Tibial nerve (tissue), 4 donors: ENCODE results near the gene FAM180A. TPM values are rescaled to one million over a fixed set of nuclear protein-coding genes. Genes with fewer than 3 reads are reported as not detected.
"Not testable (repeated sequence)": the region's sequence is repeated elsewhere in the genome, so short reads cannot be mapped to it uniquely, and the experiment has no call there.

Experiments used
- DNase-seq, 2 donors: peaks; one replicate each; pipeline ENCODE4 v3.0.0-alpha.2; 2019; ENCODE audit warnings: low spot score in 2 of 2
- H3K27ac ChIP-seq, 4 donors: fragments of 200-600 bp; sonication (generic) in 3 of 4; one replicate each; pipeline ENCODE4 v1.5.1; 2017 to 2019; ENCODE audit warnings: mild to moderate bottlenecking in 1 of 4
- H3K27me3 ChIP-seq, 2 donors: fragments of 200-600 bp; sonication (generic) in 1 of 2; one replicate each; pipeline versions ENCODE4 v1.5.1 to v1.6.0; 2017 to 2019
- H3K36me3 ChIP-seq, 3 donors: fragments of 200-600 bp; sonication (generic); one replicate each; pipeline ENCODE4 v1.5.1; 2018 to 2019
- H3K4me1 ChIP-seq, 4 donors: fragments of 200-600 bp; sonication (generic) in 3 of 4; one replicate each; pipeline ENCODE4 v1.5.1; 2017 to 2019
- H3K4me3 ChIP-seq, 4 donors: fragments of 200-600 bp; sonication (generic) in 3 of 4; one replicate each; pipeline ENCODE4 v1.5.1; 2017 to 2019; ENCODE audit warnings: mild to moderate bottlenecking in 1 of 4, moderate library complexity in 1 of 4
- H3K9me3 ChIP-seq, 4 donors: fragments of 200-600 bp; sonication (generic) in 3 of 4; one replicate each; pipeline ENCODE4 v1.5.1; 2017 to 2019
- CTCF ChIP-seq, 5 experiments: fragments of 200-600 bp in 3 of 5; fragments of 450-650 bp in 2 of 5; sonication (generic) in 3 of 5; IDR thresholded peaks; one replicate each; pipeline ENCODE4 v1.5.1; 2016 to 2019; ENCODE audit warnings: antibody characterized with exemption in 5 of 5, mild to moderate bottlenecking in 3 of 5, moderate library complexity in 2 of 5
- EP300 ChIP-seq, 2 donors: sonication (generic); formaldehyde crosslinking; IDR thresholded peaks; one replicate each; pipeline ENCODE4 v1.6.1; 2017; ENCODE audit warnings: antibody characterized with exemption in 2 of 2, mild to moderate bottlenecking in 1 of 2
- POLR2A ChIP-seq, 2 donors: fragments of 450-650 bp; IDR thresholded peaks; one replicate each; pipeline ENCODE4 v1.6.1; 2017; ENCODE audit warnings: antibody characterized with exemption in 2 of 2, mild to moderate bottlenecking in 2 of 2, moderate library complexity in 2 of 2
- WGBS, 2 donors: methylation state at CpG; one replicate each; pipeline ENCODE4 v1.1.5; 2018; 5-methylcytosine and 5-hydroxymethylcytosine counted together
- total RNA-seq, 4 donors: library from RNA; depleted of rRNA; stranded (reverse); fragments of >200 nt; gene quantifications; one replicate each; pipeline ENCODE4 v1.1.0, GENCODE V29; 2016

The FAM180A gene
- total RNA-seq, 4 donors from 2014 or later = 2.1 to 7.7 (median 3.7) TPM

DNA sequence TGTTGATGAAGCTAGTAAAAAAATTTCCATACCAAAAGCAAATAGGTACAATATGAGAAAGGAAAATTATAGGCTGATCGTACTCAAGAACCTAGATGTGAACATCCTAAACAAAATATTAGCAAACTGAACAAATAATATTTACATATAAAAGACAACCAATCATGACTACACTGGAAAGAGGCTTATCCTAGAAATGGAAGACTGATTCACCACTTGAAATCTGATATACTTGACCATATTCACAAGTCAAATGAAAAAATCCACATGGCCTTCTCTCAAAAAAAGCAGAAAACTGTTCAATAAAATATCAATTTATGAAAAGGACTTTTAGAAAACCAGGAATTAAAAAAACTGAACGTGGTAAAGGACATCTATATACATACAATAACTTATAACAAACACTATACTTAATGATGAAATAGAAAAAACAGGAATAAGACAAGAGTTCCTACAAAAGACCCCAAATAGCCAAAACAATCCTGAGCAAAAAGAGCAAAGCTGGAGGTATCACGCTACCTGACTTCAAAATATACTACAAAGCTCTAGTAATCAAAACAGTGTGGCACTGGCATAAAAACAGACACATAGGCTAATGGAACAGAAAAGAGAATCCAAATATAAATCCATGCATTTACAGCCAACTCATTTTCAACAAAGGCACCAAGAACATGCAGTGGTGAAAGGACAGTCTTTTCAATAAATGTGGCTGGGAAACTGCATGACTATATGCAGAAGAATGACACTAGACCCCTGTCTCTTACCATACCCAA is 29.2 kb upstream of the FAM180A start:
- WGBS, 2 donors = 77 to 82% methylated on average over 3 of the region's 3 CpGs
- Histone ChIP-seq H3K9me3 (peaks cover 0 to 10% (median 0%) of the 10 kb centered on the region in 4 donors), H3K36me3 (no peaks in the 10 kb centered on the region), H3K27ac (no peak overlapping the region), H3K4me3 (no peak overlapping the region), H3K27me3 (no peaks in the 10 kb centered on the region), H3K4me1 (no peaks in the 10 kb centered on the region)
- TF ChIP-seq EP300 (IDR thresholded peaks at IDR 0.05) (no peak), CTCF (IDR thresholded peaks at IDR 0.05) (no peak), POLR2A (IDR thresholded peaks at IDR 0.05) (no peak)
- no peak for DNase-seq

- H3K4me3 ChIP-seq, H3K9me3 ChIP-seq, H3K4me1 ChIP-seq, DNase-seq, H3K27me3 ChIP-seq, H3K36me3 ChIP-seq, H3K27ac ChIP-seq: not testable (repeated sequence)
- WGBS, 2 donors = 94 to 95% methylated on average over 8 of the region's 8 CpGs
These were observed 27.3 kb upstream of the FAM180A start for GRCh38 chr7:135775915-135776314.

GRCh38 chr7:135775230-135775629 is 26.6 kb upstream of the FAM180A start:
- Histone ChIP-seq H3K36me3 (no peaks in the 10 kb centered on the region), H3K27ac (no peak overlapping the region), H3K27me3 (no peaks in the 10 kb centered on the region), H3K9me3 (peaks cover 0 to 10% (median 0%) of the 10 kb centered on the region in 4 donors), H3K4me1 (no peaks in the 10 kb centered on the region), H3K4me3 (no peak overlapping the region)
- TF ChIP-seq CTCF (IDR thresholded peaks at IDR 0.05) (no peak), POLR2A (IDR thresholded peaks at IDR 0.05) (no peak), EP300 (IDR thresholded peaks at IDR 0.05) (no peak)
- 96 to 98% methylated on average over 2 of the region's 2 CpGs for WGBS, 2 donors
- DNase-seq = no peak

GRCh38 chr7:135774284-135774683 is 25.7 kb upstream of the FAM180A start:
- no peak for DNase-seq
- Histone ChIP-seq H3K4me3 (no peak overlapping the region), H3K9me3 (peaks cover 0 to 10% (median 0%) of the 10 kb centered on the region in 4 donors), H3K36me3 (no peaks in the 10 kb centered on the region), H3K27me3 (no peaks in the 10 kb centered on the region), H3K27ac (no peak overlapping the region), H3K4me1 (no peaks in the 10 kb centered on the region)
- WGBS, 2 donors = 47 to 55% methylated on average over 4 of the region's 4 CpGs
- TF ChIP-seq CTCF (IDR thresholded peaks at IDR 0.05) (no peak), POLR2A (IDR thresholded peaks at IDR 0.05) (no peak), EP300 (IDR thresholded peaks at IDR 0.05) (no peak)

DNA sequence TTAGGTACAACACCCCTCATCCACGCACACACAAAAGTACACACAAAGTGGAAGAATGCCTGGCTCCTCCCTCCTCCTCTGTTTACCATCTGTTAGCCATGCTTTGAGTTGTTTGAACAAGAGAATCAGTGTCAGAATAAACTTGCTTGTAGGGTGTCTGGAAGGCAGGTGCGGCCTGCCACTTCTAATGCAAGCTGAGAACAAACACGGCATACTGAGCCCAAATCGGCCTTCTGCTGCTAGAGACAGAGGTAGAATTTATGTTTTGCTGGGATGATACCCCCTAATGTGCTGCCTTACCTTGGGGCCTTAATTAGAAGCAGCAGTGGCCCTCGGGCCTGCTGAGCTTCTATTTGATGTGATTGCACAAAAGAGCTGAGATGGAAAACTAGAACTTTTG is 24.9 kb upstream of the FAM180A start:
- Histone ChIP-seq H3K9me3 (peaks cover 0 to 7% (median 0%) of the 10 kb centered on the region in 4 donors), H3K4me3 (no peak overlapping the region), H3K36me3 (no peaks in the 10 kb centered on the region), H3K4me1 (no peaks in the 10 kb centered on the region), H3K27me3 (no peaks in the 10 kb centered on the region), H3K27ac (no peak overlapping the region)
- TF ChIP-seq EP300 (IDR thresholded peaks at IDR 0.05) (no peak), POLR2A (IDR thresholded peaks at IDR 0.05) (no peak), CTCF (IDR thresholded peaks at IDR 0.05) (no peak)
- WGBS, 2 donors = 47 to 51% methylated on average over 5 of the region's 5 CpGs
- DNase-seq = no peak
